H1 (cell line): ENCODE results near the gene ACLY. TPM values are rescaled to one million over a fixed set of nuclear protein-coding genes. Genes with fewer than 3 reads are reported as not detected.

ENCODE experiments used
- CTCF ChIA-PET: fragments of 300-600 bp; sonication (Branson Sonifier 250); formaldehyde crosslinking; loops from one replicate; lab custom pipeline; 2021; ENCODE audit not compliant: partially characterized antibody; lab: Charles Lee
- POLR2A ChIA-PET: fragments of 300-600 bp; sonication (Branson Sonifier 250); formaldehyde crosslinking; loops from one replicate; lab custom pipeline; 2021; ENCODE audit warnings: inconsistent platforms; ENCODE audit not compliant: partially characterized antibody; lab: Charles Lee
- DNase-seq, 2 experiments: peaks; one replicate each; pipeline versions ENCODE4 v3.0.0 to v3.0.0-alpha.2; 2010 to 2022; ENCODE audit warnings: low spot score in 2 of 2, low read depth in 1 of 2, mixed read lengths in 1 of 2
- FAIRE-seq: peaks from 2 replicates; lab custom pipeline; 2011; peaks lifted over from hg19 to GRCh38; lab: Jason Lieb, UNC
- H2AFZ ChIP-seq: 2 replicates; pipeline ENCODE4 v1.8.1; 2012; ENCODE audit warnings: low read length, inconsistent platforms
- H2AK5ac ChIP-seq: 2 replicates; pipeline ENCODE4 v1.6.1; 2013; ENCODE audit warnings: low read depth, low read length
- H2BK120ac ChIP-seq: replicated peaks from 2 replicates; pipeline ENCODE3; 2013; ENCODE audit warnings: low read depth, low read length, inconsistent platforms
- H2BK12ac ChIP-seq: 2 replicates; pipeline ENCODE4 v1.6.1; 2013; ENCODE audit warnings: low read depth, low read length
- H2BK15ac ChIP-seq: 2 replicates; pipeline ENCODE4 v1.6.1; 2013; ENCODE audit warnings: low read length
- H2BK20ac ChIP-seq: 2 replicates; pipeline ENCODE4 v1.6.1; 2013; ENCODE audit warnings: low read length
- H2BK5ac ChIP-seq: 2 replicates; pipeline ENCODE4 v1.6.1; 2013; ENCODE audit warnings: low read depth, low read length
- H3K14ac ChIP-seq: 2 replicates; pipeline ENCODE4 v1.6.1; 2013; ENCODE audit warnings: inconsistent platforms; ENCODE audit not compliant: insufficient read length
- H3K18ac ChIP-seq: 2 replicates; pipeline ENCODE4 v1.6.1; 2013; ENCODE audit warnings: low read length; ENCODE audit errors: extremely low read depth
- H3K23ac ChIP-seq: 2 replicates; pipeline ENCODE4 v1.6.1; 2013; ENCODE audit warnings: inconsistent platforms; ENCODE audit not compliant: insufficient read length
- H3K23me2 ChIP-seq: 2 replicates; pipeline ENCODE4 v1.6.1; 2013; ENCODE audit warnings: low read depth, low read length
- H3K27ac ChIP-seq: 2 replicates; pipeline ENCODE4 v1.6.1; 2011; ENCODE audit warnings: low read depth, low read length, inconsistent platforms
- H3K27me3 ChIP-seq, 4 experiments: replicated peaks in 1 of 4; 1 replicate in 1 of 4; 2 replicates in 3 of 4; pipeline versions ENCODE4 v1.6.1 to v1.8.1; 2011 to 2013; ENCODE audit warnings: low read length in 3 of 4, mild to moderate bottlenecking in 3 of 4, inconsistent platforms in 2 of 4, mixed read lengths in 2 of 4, moderate library complexity in 1 of 4; ENCODE audit not compliant: control insufficient read depth in 3 of 4, insufficient read depth in 3 of 4; ENCODE audit errors: extremely low read depth in 1 of 4
- H3K36me3 ChIP-seq, 4 experiments: 2 replicates each; pipeline versions ENCODE4 v1.6.1 to v1.8.1; 2011 to 2013; ENCODE audit warnings: mild to moderate bottlenecking in 4 of 4, low read length in 3 of 4, moderate library complexity in 2 of 4, control low read depth in 1 of 4, inconsistent platforms in 1 of 4; ENCODE audit not compliant: insufficient read depth in 4 of 4, control insufficient read depth in 2 of 4
- H3K4ac ChIP-seq: replicated peaks from 2 replicates; pipeline ENCODE3; 2013; ENCODE audit warnings: low read length, low read depth, mixed read lengths, inconsistent platforms; ENCODE audit not compliant: insufficient read length
- H3K4me1 ChIP-seq, 4 experiments: replicated peaks in 1 of 4; 1 replicate in 1 of 4; 2 replicates in 3 of 4; pipeline versions ENCODE4 v1.6.1 to v1.8.1; 2011 to 2013; ENCODE audit warnings: low read length in 3 of 4, inconsistent platforms in 2 of 4, mixed read lengths in 1 of 4; ENCODE audit not compliant: insufficient read depth in 4 of 4, control insufficient read depth in 3 of 4
- H3K4me2 ChIP-seq, 2 experiments: 2 replicates each; pipeline versions ENCODE4 v1.6.1 to v1.8.1; 2011 to 2013; ENCODE audit warnings: low read depth in 2 of 2, low read length in 2 of 2, control low read depth in 1 of 2, inconsistent platforms in 1 of 2, mild to moderate bottlenecking in 1 of 2; ENCODE audit not compliant: insufficient read depth in 1 of 2
- H3K4me3 ChIP-seq, 4 experiments: fragments of 200-600, 300-600 bp in 1 of 4; sonication (generic), shearing (Covaris generic), sonication (Bioruptor Twin) in 1 of 4; 2 replicates each; pipeline versions ENCODE4 v1.5.1 to v1.8.1; 2011 to 2016; ENCODE audit warnings: low read length in 4 of 4, low read depth in 3 of 4, control low read depth in 2 of 4, inconsistent platforms in 2 of 4, mild to moderate bottlenecking in 2 of 4, mixed read lengths in 1 of 4, moderate library complexity in 1 of 4; ENCODE audit not compliant: insufficient read depth in 2 of 4; ENCODE audit errors: extremely low read depth in 1 of 4
- H3K56ac ChIP-seq: replicated peaks from 2 replicates; pipeline ENCODE3; 2013; ENCODE audit warnings: low read depth, mild to moderate bottlenecking, mixed read lengths, low read length, inconsistent platforms; ENCODE audit not compliant: insufficient read length
- H3K79me1 ChIP-seq: 2 replicates; pipeline ENCODE4 v1.6.1; 2013; ENCODE audit warnings: low read depth, low read length, control low read depth
- H3K79me2 ChIP-seq, 2 experiments: 2 replicates each; pipeline versions ENCODE4 v1.6.1 to v1.8.1; 2012 to 2013; ENCODE audit warnings: low read length in 2 of 2, mild to moderate bottlenecking in 2 of 2, inconsistent platforms in 1 of 2; ENCODE audit not compliant: insufficient read depth in 2 of 2, control insufficient read depth in 1 of 2
- H3K9ac ChIP-seq, 4 experiments: replicated peaks in 1 of 4; 1 replicate in 1 of 4; 2 replicates in 3 of 4; pipeline versions ENCODE4 v1.6.1 to v1.8.1; 2011 to 2013; ENCODE audit warnings: low read depth in 3 of 4, low read length in 3 of 4, control low read depth in 2 of 4, mild to moderate bottlenecking in 2 of 4, moderate library complexity in 2 of 4, inconsistent platforms in 1 of 4; ENCODE audit errors: extremely low read depth in 1 of 4
- H3K9me3 ChIP-seq, 2 experiments: 2 replicates each; pipeline versions ENCODE4 v1.6.1 to v1.8.1; 2012 to 2013; ENCODE audit warnings: mild to moderate bottlenecking in 2 of 2, moderate library complexity in 2 of 2, control low read depth in 1 of 2, inconsistent platforms in 1 of 2, low read depth in 1 of 2, low read length in 1 of 2, mixed read lengths in 1 of 2; ENCODE audit not compliant: insufficient read depth in 2 of 2
- H4K20me1 ChIP-seq, 2 experiments: replicated peaks in 1 of 2; 2 replicates each; pipeline versions ENCODE3 to v1.8.1; 2011 to 2013; ENCODE audit warnings: inconsistent platforms in 2 of 2, low read length in 2 of 2, mild to moderate bottlenecking in 1 of 2; ENCODE audit not compliant: insufficient read depth in 2 of 2, control insufficient read depth in 1 of 2
- H4K5ac ChIP-seq: 2 replicates; pipeline ENCODE4 v1.6.1; 2013; ENCODE audit warnings: low read length, low read depth, mixed read lengths, inconsistent platforms; ENCODE audit not compliant: insufficient read length
- H4K8ac ChIP-seq: 2 replicates; pipeline ENCODE4 v1.8.0; 2013; ENCODE audit warnings: mild to moderate bottlenecking, moderate library complexity, low read length, inconsistent platforms; ENCODE audit not compliant: insufficient read depth; ENCODE audit errors: extremely low read depth
- H4K91ac ChIP-seq: replicated peaks from 2 replicates; pipeline ENCODE3; 2013; ENCODE audit warnings: low read length, mixed read lengths, inconsistent platforms; ENCODE audit not compliant: insufficient read length
- CHD2 ChIP-seq: IDR thresholded peaks from 2 replicates; pipeline ENCODE4 v1.6.1; 2012; ENCODE audit warnings: low read length, improper control_type of control experiment
- EP300 ChIP-seq, 2 experiments: IDR thresholded peaks; 1 replicate in 1 of 2; 2 replicates in 1 of 2; pipeline ENCODE4 v1.6.1; 2011 to 2012; ENCODE audit warnings: low read depth in 2 of 2, low read length in 2 of 2, mild to moderate bottlenecking in 2 of 2, borderline replicate concordance in 1 of 2, inconsistent platforms in 1 of 2, moderate library complexity in 1 of 2
- EZH2 ChIP-seq: fragments of 200-600 bp; sonication (generic); IDR thresholded peaks from 2 replicates; pipeline ENCODE4 v1.7.1; 2012; ENCODE audit warnings: low read depth, mild to moderate bottlenecking, moderate library complexity, low read length, inconsistent platforms; ENCODE audit not compliant: severe bottlenecking
- NANOG ChIP-seq: IDR thresholded peaks from 2 replicates; pipeline ENCODE4 v1.6.1; 2011; ENCODE audit warnings: low read length, low read depth, mild to moderate bottlenecking, inconsistent platforms; ENCODE audit not compliant: insufficient read depth, poor library complexity, severe bottlenecking
- POLR2A ChIP-seq, 2 experiments: IDR thresholded peaks; 1 replicate in 1 of 2; 2 replicates in 1 of 2; pipeline ENCODE4 v1.6.1; 2011; ENCODE audit warnings: low read depth in 2 of 2, low read length in 2 of 2, mild to moderate bottlenecking in 2 of 2; ENCODE audit errors: control extremely low read depth in 1 of 2
- RBBP5 ChIP-seq: IDR thresholded peaks from 2 replicates; pipeline ENCODE4 v1.7.1; 2012; ENCODE audit warnings: low read depth, mild to moderate bottlenecking, inconsistent platforms, low read length, moderate library complexity, borderline replicate concordance
- SP2 ChIP-seq: IDR thresholded peaks from 2 replicates; pipeline ENCODE4 v1.6.1; 2012; ENCODE audit warnings: mild to moderate bottlenecking, low read length, inconsistent platforms
- SUZ12 ChIP-seq: fragments of 200-600 bp; sonication (generic); IDR thresholded peaks from 2 replicates; pipeline ENCODE4 v1.6.1; 2012; ENCODE audit warnings: mild to moderate bottlenecking, inconsistent platforms, low read length, moderate library complexity, mixed read lengths
- TAF1 ChIP-seq: IDR thresholded peaks from 2 replicates; pipeline ENCODE4 v1.6.1; 2011; ENCODE audit warnings: mild to moderate bottlenecking, low read depth, low read length
- WGBS, 2 experiments: shearing (Covaris generic) in 1 of 2; methylation state at CpG; one replicate each; pipeline versions ENCODE4 v1.1.6 to v1.1.7; 2013 to 2015; ENCODE audit warnings: low lambda C conversion rate in 2 of 2, mixed read lengths in 2 of 2, inconsistent platforms in 1 of 2, low coverage in 1 of 2, missing lambda C conversion rate in 1 of 2; ENCODE audit not compliant: insufficient replicate concordance in 2 of 2, insufficient coverage in 1 of 2, insufficient read length in 1 of 2; ENCODE audit errors: extremely low coverage in 1 of 2, missing lambda C conversion rate in 1 of 2; 5-methylcytosine and 5-hydroxymethylcytosine counted together
- polyA plus RNA-seq, 7 experiments: library from polyadenylated mRNA; depleted of rRNA in 3 of 7; stranded (reverse) in 5 of 7; unstranded in 2 of 7; fragments of >200 nt in 5 of 7; fragments of 200-250 nt in 2 of 7; gene quantifications; 1 replicate in 5 of 7; 2 replicates in 1 of 7; 4 replicates in 1 of 7; pipeline versions ENCODE4 v1.2.1 to v1.2.3, GENCODE V29; 2011 to 2013; ENCODE audit warnings: missing spikeins in 2 of 7, mixed read lengths in 2 of 7
- total RNA-seq: library from RNA; stranded (reverse); fragmentation: NEBNext Ultra II Directional; extraction: Animal tissue kit (Norgen Biotek cat#: 25700); gene quantifications from 2 replicates; pipeline ENCODE4 v1.2.1, GENCODE V29; 2021
- TF ChIP-seq, protein P1 (sequence below): IDR thresholded peaks from 2 replicates; pipeline ENCODE4 v1.6.1; 2012; ENCODE audit warnings: inconsistent platforms
- TF ChIP-seq, protein P2 (sequence below), 3 experiments: IDR thresholded peaks; 1 replicate in 2 of 3; 2 replicates in 1 of 3; pipeline versions ENCODE4 v1.5.1 to v1.6.1; 2011; ENCODE audit warnings: low read length in 3 of 3, mild to moderate bottlenecking in 3 of 3, inconsistent platforms in 2 of 3, low read depth in 1 of 3, moderate library complexity in 1 of 3; ENCODE audit not compliant: insufficient read depth in 1 of 3; ENCODE audit errors: control extremely low read depth in 1 of 3

ACLY gene
- total and polyA plus RNA-seq, 2 of the 8 experiments (the other 6 are each of a cell fraction or from before 2014, with no cell fraction given), result 167 to 393 TPM

GRCh38 chr17:41868568-41868967 is 50.2 kb downstream of the ACLY start:
- H2BK15ac ChIP-seq, result no peak overlapping the region
- H3K23me2 ChIP-seq, result peaks cover 7% of the 10 kb centered on the region
- H3K9me3 ChIP-seq, result no peaks in the 10 kb centered on the region
- H3K27ac ChIP-seq, result no peak overlapping the region
- no peak overlapping the region for H3K4me2 ChIP-seq
- 92% methylated on average over 3 of the region's 3 CpGs; no CpG with 5 or more reads in 1 of the 2 experiments for WGBS, 2 experiments
- FAIRE-seq, result no peak
- no peak overlapping the region for H2AFZ ChIP-seq
- no peak overlapping the region for H3K4me3 ChIP-seq
- H3K9ac ChIP-seq, result no peak overlapping the region
- peaks cover 29 to 67% (median 60%) of the 10 kb centered on the region in 4 experiments for H3K36me3 ChIP-seq
- no peak overlapping the region for H2AK5ac ChIP-seq
- H3K4me1 ChIP-seq, result peaks cover 0 to 4% (median 0%) of the 10 kb centered on the region in 4 experiments; a peak in 1 of 7 replicates
- no peak overlapping the region for H4K91ac ChIP-seq
- no peak for DNase-seq
- H4K8ac ChIP-seq, result no peak overlapping the region
- ChIA-PET CTCF (interaction anchor here (1.8 to 2.0 kb wide), 2 partner anchors 29 to 67 kb away, joined by 3 to 5 read pairs; no protein-coding TSS in a partner anchor), POLR2A (interaction anchor here (1.1 to 2.1 kb wide), 5 partner anchors 11 to 99 kb away, joined by 3 to 6 read pairs (median 5); no protein-coding TSS in a partner anchor)
- H3K18ac ChIP-seq, result no peak overlapping the region
- H3K79me2 ChIP-seq, result peaks cover 2 to 13% of the 10 kb centered on the region in 2 experiments
- H3K4ac ChIP-seq, result no peak overlapping the region
- peaks cover under 1% of the 10 kb centered on the region for H3K79me1 ChIP-seq
- no peak overlapping the region for H4K5ac ChIP-seq
- no peak overlapping the region for H2BK12ac ChIP-seq
- no peak overlapping the region for H2BK20ac ChIP-seq
- H3K27me3 ChIP-seq, result no peaks in the 10 kb centered on the region
- peaks cover 0 to 13% of the 10 kb centered on the region in 2 experiments for H4K20me1 ChIP-seq
- no peak overlapping the region for H3K56ac ChIP-seq
- no peak overlapping the region for H3K14ac ChIP-seq
- H2BK5ac ChIP-seq, result no peak overlapping the region
- no peak overlapping the region for H2BK120ac ChIP-seq
- H3K23ac ChIP-seq, result no peak overlapping the region
- TF ChIP-seq RBBP5, result no peak
- TF ChIP-seq TAF1, result no peak
- TF ChIP-seq, protein P1, sequence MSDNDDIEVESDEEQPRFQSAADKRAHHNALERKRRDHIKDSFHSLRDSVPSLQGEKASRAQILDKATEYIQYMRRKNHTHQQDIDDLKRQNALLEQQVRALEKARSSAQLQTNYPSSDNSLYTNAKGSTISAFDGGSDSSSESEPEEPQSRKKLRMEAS, result no peak
- TF ChIP-seq NANOG, result no peak
- TF ChIP-seq SP2, result no peak
- TF ChIP-seq EP300 (IDR thresholded peaks at IDR 0.05; ENCODE audit: borderline replicate concordance in 1 of 2, low read depth in 2 of 2, low read length in 2 of 2), result no peak
- no peak for TF ChIP-seq SUZ12
- TF ChIP-seq POLR2A (IDR thresholded peaks at IDR 0.05; ENCODE audit: control extremely low read depth in 1 of 2, low read depth in 2 of 2, low read length in 2 of 2), result no peak
- TF ChIP-seq, protein P2, sequence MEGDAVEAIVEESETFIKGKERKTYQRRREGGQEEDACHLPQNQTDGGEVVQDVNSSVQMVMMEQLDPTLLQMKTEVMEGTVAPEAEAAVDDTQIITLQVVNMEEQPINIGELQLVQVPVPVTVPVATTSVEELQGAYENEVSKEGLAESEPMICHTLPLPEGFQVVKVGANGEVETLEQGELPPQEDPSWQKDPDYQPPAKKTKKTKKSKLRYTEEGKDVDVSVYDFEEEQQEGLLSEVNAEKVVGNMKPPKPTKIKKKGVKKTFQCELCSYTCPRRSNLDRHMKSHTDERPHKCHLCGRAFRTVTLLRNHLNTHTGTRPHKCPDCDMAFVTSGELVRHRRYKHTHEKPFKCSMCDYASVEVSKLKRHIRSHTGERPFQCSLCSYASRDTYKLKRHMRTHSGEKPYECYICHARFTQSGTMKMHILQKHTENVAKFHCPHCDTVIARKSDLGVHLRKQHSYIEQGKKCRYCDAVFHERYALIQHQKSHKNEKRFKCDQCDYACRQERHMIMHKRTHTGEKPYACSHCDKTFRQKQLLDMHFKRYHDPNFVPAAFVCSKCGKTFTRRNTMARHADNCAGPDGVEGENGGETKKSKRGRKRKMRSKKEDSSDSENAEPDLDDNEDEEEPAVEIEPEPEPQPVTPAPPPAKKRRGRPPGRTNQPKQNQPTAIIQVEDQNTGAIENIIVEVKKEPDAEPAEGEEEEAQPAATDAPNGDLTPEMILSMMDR (IDR thresholded peaks at IDR 0.05; ENCODE audit: control extremely low read depth in 1 of 3, insufficient read depth in 1 of 3, low read depth in 1 of 3, low read length in 3 of 3), result no peak
- no peak for TF ChIP-seq EZH2
- no peak for TF ChIP-seq CHD2
